WTC11 (cell line): Measurements from ENCODE around the gene ZFAND3. TPM values are rescaled to one million over a fixed set of nuclear protein-coding genes. Genes with fewer than 3 reads are reported as not detected.

ENCODE experiments used
- ATAC-seq: fragments of 200-7000 bp; cut with Tn5 transposase; 2 replicates; pipeline ENCODE4 v1.10.0; 2021; ENCODE audit warnings: mild to moderate bottlenecking, moderate library complexity
- CTCF ChIA-PET: fragments of 300-600 bp; sonication (Branson Sonifier 250); formaldehyde crosslinking; loops from one replicate; lab custom pipeline; 2021; ENCODE audit warnings: antibody characterized with exemption; lab: Charles Lee
- POLR2A ChIA-PET: fragments of 350-600 bp; sonication (Branson Sonifier 250); formaldehyde crosslinking; loops from one replicate; lab custom pipeline; 2021; ENCODE audit warnings: antibody characterized with exemption; lab: Charles Lee
- DNase-seq: peaks from one replicate; pipeline ENCODE4 v3.0.0; 2021; ENCODE audit warnings: low spot score
- H3K27ac Mint-ChIP-seq: 2 replicates; pipeline ENCODE4 v1.8.0; 2021; ENCODE audit warnings: mixed read lengths
- H3K27me3 Mint-ChIP-seq: 2 replicates; pipeline ENCODE4 v1.8.0; 2021; ENCODE audit warnings: low read depth, mild to moderate bottlenecking, moderate library complexity, mixed read lengths
- H3K36me3 Mint-ChIP-seq: 2 replicates; pipeline ENCODE4 v1.8.0; 2021; ENCODE audit warnings: mixed read lengths
- H3K4me1 Mint-ChIP-seq: 2 replicates; pipeline ENCODE4 v1.8.0; 2022; ENCODE audit warnings: mixed read lengths
- H3K4me3 Mint-ChIP-seq: 2 replicates; pipeline ENCODE4 v1.8.0; 2021; ENCODE audit warnings: mild to moderate bottlenecking, moderate library complexity, mixed read lengths
- H3K9me3 Mint-ChIP-seq: 2 replicates; pipeline ENCODE4 v1.8.0; 2021; ENCODE audit warnings: mixed read lengths
- CBFB ChIP-seq: sonication (generic); formaldehyde crosslinking; IDR thresholded peaks from 2 replicates; pipeline ENCODE4 v1.8.1; 2022; ENCODE audit warnings: mild to moderate bottlenecking, low read depth, missing genetic modification reagents
- CDX4 ChIP-seq: fragments of 250-450 bp; sonication (Bioruptor Pico); IDR thresholded peaks from 2 replicates; pipeline ENCODE4 v1.9.0; 2021; ENCODE audit warnings: moderate library complexity, mild to moderate bottlenecking, inconsistent platforms, borderline replicate concordance
- E2F4 ChIP-seq: sonication (generic); formaldehyde crosslinking; IDR thresholded peaks from 2 replicates; pipeline ENCODE4 v1.8.1; 2022; ENCODE audit warnings: low read depth, mild to moderate bottlenecking, moderate library complexity, missing genetic modification reagents, borderline replicate concordance
- IRF2 ChIP-seq: sonication (generic); formaldehyde crosslinking; IDR thresholded peaks from 2 replicates; pipeline ENCODE4 v1.8.0; 2022; ENCODE audit warnings: low read depth, missing genetic modification reagents, borderline replicate concordance
- NR3C1 ChIP-seq: sonication (generic); formaldehyde crosslinking; conservative IDR thresholded peaks from 2 replicates; pipeline ENCODE4 v1.8.1; 2023; ENCODE audit warnings: low read depth, mild to moderate bottlenecking, missing genetic modification reagents
- PRRX2 ChIP-seq: fragments of 250-450 bp; sonication (Bioruptor Pico); IDR thresholded peaks from 2 replicates; pipeline ENCODE4 v1.8.0; 2021; ENCODE audit warnings: mild to moderate bottlenecking
- SMAD3 ChIP-seq: sonication (generic); formaldehyde crosslinking; IDR thresholded peaks from 2 replicates; pipeline ENCODE4 v1.8.0; 2022; ENCODE audit warnings: missing genetic modification reagents, mild to moderate bottlenecking, borderline replicate concordance
- SMAD4 ChIP-seq: sonication (generic); formaldehyde crosslinking; IDR thresholded peaks from 2 replicates; pipeline ENCODE4 v1.8.0; 2022; ENCODE audit warnings: mild to moderate bottlenecking, missing genetic modification reagents
- SP1 ChIP-seq: sonication (generic); formaldehyde crosslinking; conservative IDR thresholded peaks from 2 replicates; pipeline ENCODE4 v1.8.1; 2022; ENCODE audit warnings: missing genetic modification reagents
- TEAD1 ChIP-seq: sonication (generic); formaldehyde crosslinking; IDR thresholded peaks from 2 replicates; pipeline ENCODE4 v1.8.0; 2022; ENCODE audit warnings: mild to moderate bottlenecking, missing genetic modification reagents
- TEAD4 ChIP-seq: sonication (generic); formaldehyde crosslinking; IDR thresholded peaks from 2 replicates; pipeline ENCODE4 v1.8.0; 2022; ENCODE audit warnings: mild to moderate bottlenecking, missing genetic modification reagents
- TP53 ChIP-seq: sonication (generic); formaldehyde crosslinking; IDR thresholded peaks from 2 replicates; pipeline ENCODE4 v1.8.1; 2023; ENCODE audit warnings: mild to moderate bottlenecking, missing genetic modification reagents
- ZMAT4 ChIP-seq: fragments of 250-450 bp; sonication (Bioruptor Pico); IDR thresholded peaks from 2 replicates; pipeline ENCODE4 v1.9.0; 2021; ENCODE audit warnings: mild to moderate bottlenecking
- ZNF232 ChIP-seq: sonication (generic); formaldehyde crosslinking; IDR thresholded peaks from 2 replicates; pipeline ENCODE4 v1.8.0; 2022; ENCODE audit warnings: mild to moderate bottlenecking, missing genetic modification reagents
- ZNF396 ChIP-seq: fragments of 250-450 bp; sonication (Bioruptor Pico); IDR thresholded peaks from 2 replicates; pipeline ENCODE4 v1.8.0; 2021; ENCODE audit warnings: mild to moderate bottlenecking, moderate library complexity, borderline replicate concordance
- ZNF512 ChIP-seq: sonication (generic); formaldehyde crosslinking; IDR thresholded peaks from 2 replicates; pipeline ENCODE4 v1.8.1; 2022; ENCODE audit warnings: missing genetic modification reagents, borderline replicate concordance
- ZNF532 ChIP-seq: fragments of 250-450 bp; sonication (Bioruptor Pico); IDR thresholded peaks from 2 replicates; pipeline ENCODE4 v1.9.0; 2021; ENCODE audit warnings: mild to moderate bottlenecking, borderline replicate concordance
- total RNA-seq: library from RNA; stranded (reverse); gene quantifications from 3 replicates; pipeline ENCODE4 v1.2.3, GENCODE V29; 2021

Gene ZFAND3
- total RNA-seq, 1 experiment from 2014 or later: 50.3 TPM

- TF ChIP-seq TEAD1 (CRISPR knock-in tag) (no peak), ZMAT4 (CRISPR knock-in tag) (no peak), IRF2 (CRISPR knock-in tag) (no peak), SMAD4 (no peak), ZNF232 (CRISPR knock-in tag) (no peak), TP53 (no peak), PRRX2 (CRISPR knock-in tag) (no peak), ZNF512 (CRISPR knock-in tag) (no peak), ZNF532 (no peak), SMAD3 (no peak)
- TF ChIP-seq, all 79 proteins: peak for 0
Measured at GRCh38 chr6:38141716-38142115, 322.2 kb downstream of the ZFAND3 start (continued).

- DNase-seq (no peak), ATAC-seq (no peak)
- Mint-ChIP-seq H3K36me3 (no peaks in the 10 kb centered on the region), H3K27ac (no peak overlapping the region), H3K4me1 (peaks cover 68% of the 10 kb centered on the region), H3K27me3 (no peaks in the 10 kb centered on the region), H3K9me3 (no peaks in the 10 kb centered on the region), H3K4me3 (no peak overlapping the region)
- TF ChIP-seq ZNF396 (CRISPR knock-in tag): no peak
- no peak for TF ChIP-seq E2F4 (CRISPR knock-in tag)
- TF ChIP-seq SP1 (CRISPR knock-in tag): no peak
- TF ChIP-seq NR3C1: no peak
- TF ChIP-seq CDX4: no peak
- TF ChIP-seq IRF2 (CRISPR knock-in tag): no peak
- no peak for TF ChIP-seq CBFB (CRISPR knock-in tag)
- no peak for TF ChIP-seq TEAD4 (CRISPR knock-in tag)
- no peak for TF ChIP-seq TP53
- ChIA-PET CTCF (no interaction called here), POLR2A (no interaction called here)
Measured at GRCh38 chr6:38142178-38142902, 322.8 kb downstream of the ZFAND3 start.
